Esophagus (tissue), 2 donors: ENCODE data around the gene GALNTL6. TPM values are rescaled to one million over a fixed set of nuclear protein-coding genes. Genes with fewer than 3 reads are reported as not detected.

Experiments used
- H3K27ac ChIP-seq, 2 donors: one replicate each; pipeline ENCODE4 v1.5.1; 2013; ENCODE audit warnings: low read depth in 2 of 2, mild to moderate bottlenecking in 2 of 2, inconsistent platforms in 1 of 2, low read length in 1 of 2, moderate library complexity in 1 of 2
- H3K27me3 ChIP-seq, 2 donors: one replicate each; pipeline ENCODE4 v1.6.1; 2013; ENCODE audit warnings: low read length in 2 of 2, control low read depth in 1 of 2, mild to moderate bottlenecking in 1 of 2; ENCODE audit not compliant: insufficient read depth in 2 of 2, control insufficient read depth in 1 of 2
- H3K36me3 ChIP-seq, 2 donors: one replicate each; pipeline ENCODE4 v1.6.1; 2013; ENCODE audit warnings: low read length in 1 of 2; ENCODE audit not compliant: control insufficient read depth in 2 of 2, insufficient read depth in 2 of 2
- H3K4me1 ChIP-seq, 2 donors: one replicate each; pipeline ENCODE4 v1.6.1; 2013; ENCODE audit warnings: low read length in 1 of 2; ENCODE audit not compliant: control insufficient read depth in 2 of 2, insufficient read depth in 2 of 2
- H3K4me3 ChIP-seq, 2 donors: one replicate each; pipeline ENCODE4 v1.5.1; 2013; ENCODE audit warnings: low read length in 2 of 2, mild to moderate bottlenecking in 2 of 2, low read depth in 1 of 2, moderate library complexity in 1 of 2
- H3K9me3 ChIP-seq, 2 donors: one replicate each; pipeline ENCODE4 v1.6.1; 2013; ENCODE audit warnings: mild to moderate bottlenecking in 2 of 2, low read depth in 1 of 2, low read length in 1 of 2, moderate library complexity in 1 of 2; ENCODE audit not compliant: control insufficient read depth in 2 of 2, insufficient read depth in 1 of 2
- WGBS, 2 donors: extraction: QIAGEN DNeasy Blood & Tissue Kit; methylation state at CpG; one replicate each; pipeline ENCODE4 v1.1.7; 2013; 5-methylcytosine and 5-hydroxymethylcytosine counted together
- polyA plus RNA-seq, 2 donors: library from polyadenylated mRNA; stranded (reverse); fragments of 200-250 nt; gene quantifications; one replicate each; pipeline ENCODE4 v1.2.3, GENCODE V29; 2013
- donor health status: healthy with polysubstance abuse.
- donor health status: Bipolar disorder and iron deficiency.

Gene GALNTL6
- polyA plus RNA-seq, 2 donors = not detected

- H3K9me3 ChIP-seq = peaks cover 2 to 5% of the 10 kb centered on the region in 2 donors
- peaks cover 0 to 5% of the 10 kb centered on the region in 2 donors for H3K4me1 ChIP-seq
- H3K4me3 ChIP-seq = peak overlapping the region in 1 of 2 donors; percentile 21
- no peaks in the 10 kb centered on the region for H3K36me3 ChIP-seq
- H3K27me3 ChIP-seq = peaks cover 0 to 3% of the 10 kb centered on the region in 2 donors
- no peak overlapping the region for H3K27ac ChIP-seq
- WGBS, 2 donors = 10% methylated on average over 43 of the region's 43 CpGs
Observed at GRCh38 chr4:171813526-171814250, 484 bp downstream of the GALNTL6 start.

GRCh38 chr4:171814545-171814944, 1.3 kb downstream of the GALNTL6 start:
- Histone ChIP-seq H3K36me3 (no peaks in the 10 kb centered on the region), H3K4me1 (peaks cover 0 to 5% of the 10 kb centered on the region in 2 donors), H3K9me3 (peaks cover 2 to 5% of the 10 kb centered on the region in 2 donors), H3K27ac (no peak overlapping the region), H3K27me3 (peaks cover 0 to 3% of the 10 kb centered on the region in 2 donors), H3K4me3 (no peak overlapping the region)
- 51 to 56% methylated on average over 11 of the region's 11 CpGs for WGBS, 2 donors

DNA sequence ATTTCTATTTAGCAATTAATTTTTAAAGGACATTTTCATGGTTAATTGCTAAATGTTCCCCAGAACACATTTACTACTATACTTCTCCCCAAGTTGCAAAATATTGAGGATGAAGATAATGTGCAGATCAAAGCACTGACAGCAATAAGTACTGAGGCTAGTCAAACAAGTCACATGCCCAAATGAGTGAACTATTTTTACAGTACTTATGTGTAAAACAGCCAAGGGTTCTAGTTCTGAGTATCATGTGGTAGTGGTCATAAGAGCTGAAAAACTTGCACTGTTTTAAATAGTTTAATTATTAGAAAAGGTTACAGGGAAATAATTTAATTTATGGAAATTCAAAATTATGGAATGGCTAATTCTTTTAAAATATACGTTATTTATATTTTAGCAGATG, 3.8 kb downstream of the GALNTL6 start:
- Histone ChIP-seq H3K9me3 (peaks cover 0 to 5% of the 10 kb centered on the region in 2 donors), H3K36me3 (no peaks in the 10 kb centered on the region), H3K4me1 (peaks cover 0 to 5% of the 10 kb centered on the region in 2 donors), H3K27ac (no peak overlapping the region), H3K27me3 (peaks cover 0 to 3% of the 10 kb centered on the region in 2 donors), H3K4me3 (no peak overlapping the region)
- 81 to 89% methylated on average over 1 of the region's 1 CpG for whole genome bisulfite sequencing, 2 donors

GRCh38 chr4:171834640-171835039, 21.4 kb downstream of the GALNTL6 start:
- Histone ChIP-seq H3K9me3 (no peaks in the 10 kb centered on the region), H3K27me3 (no peaks in the 10 kb centered on the region), H3K27ac (no peak overlapping the region), H3K4me1 (no peaks in the 10 kb centered on the region), H3K4me3 (no peak overlapping the region), H3K36me3 (no peaks in the 10 kb centered on the region)
- WGBS, 2 donors = 29 to 32% methylated on average over 3 of the region's 3 CpGs

DNA sequence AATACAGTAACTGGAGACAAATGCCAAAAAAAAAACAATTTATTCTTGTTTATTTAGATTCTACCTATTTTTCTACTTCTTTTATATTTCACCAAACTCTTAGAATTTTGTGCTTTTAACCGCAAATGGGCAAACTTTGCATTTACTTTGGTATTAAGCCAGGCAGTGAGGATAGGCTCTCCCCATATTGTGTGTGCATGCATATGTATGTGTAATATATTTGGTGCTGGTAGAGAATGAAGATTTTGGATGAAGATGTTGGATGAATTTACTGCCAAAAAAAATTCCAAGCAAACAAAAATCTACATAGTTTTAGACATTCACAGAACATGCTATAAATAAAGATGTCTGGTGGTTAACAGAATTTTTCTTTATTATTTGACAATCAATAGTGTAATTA, 30.3 kb downstream of the GALNTL6 start:
- Histone ChIP-seq H3K36me3 (no peaks in the 10 kb centered on the region), H3K4me1 (no peaks in the 10 kb centered on the region), H3K27ac (no peak overlapping the region), H3K9me3 (no peaks in the 10 kb centered on the region), H3K27me3 (no peaks in the 10 kb centered on the region), H3K4me3 (no peak overlapping the region)
- WGBS, 2 donors = 94 to 95% methylated on average over 1 of the region's 1 CpG

- Histone ChIP-seq H3K4me1 (no peaks in the 10 kb centered on the region), H3K36me3 (no peaks in the 10 kb centered on the region), H3K27me3 (no peaks in the 10 kb centered on the region), H3K27ac (no peak overlapping the region), H3K9me3 (no peaks in the 10 kb centered on the region), H3K4me3 (no peak overlapping the region)
- 20 to 32% methylated on average over 2 of the region's 2 CpGs for WGBS, 2 donors
Observed at GRCh38 chr4:171846232-171846631, 33.0 kb downstream of the GALNTL6 start.

DNA sequence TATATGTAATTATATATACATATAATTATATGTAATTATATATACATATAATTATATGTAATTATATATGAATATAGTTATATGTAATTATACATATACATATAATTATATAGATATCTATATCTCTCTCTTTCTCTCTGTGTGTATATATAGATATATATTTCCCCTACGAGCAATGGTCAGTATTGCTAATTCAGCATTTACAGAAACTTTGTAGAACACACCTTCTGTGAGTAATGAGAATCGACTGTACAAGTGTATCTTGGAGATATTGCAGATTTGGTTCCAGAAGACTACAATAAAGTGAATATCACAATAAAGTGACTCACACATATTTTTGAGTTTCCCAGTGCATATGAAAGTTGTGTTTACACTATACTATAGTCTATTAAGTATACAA, 33.7 kb downstream of the GALNTL6 start:
- WGBS, 2 donors = 78 to 80% methylated on average over 2 of the region's 2 CpGs
- Histone ChIP-seq H3K4me3 (no peak overlapping the region), H3K27ac (no peak overlapping the region), H3K36me3 (no peaks in the 10 kb centered on the region), H3K4me1 (no peaks in the 10 kb centered on the region), H3K27me3 (no peaks in the 10 kb centered on the region), H3K9me3 (no peaks in the 10 kb centered on the region)

DNA sequence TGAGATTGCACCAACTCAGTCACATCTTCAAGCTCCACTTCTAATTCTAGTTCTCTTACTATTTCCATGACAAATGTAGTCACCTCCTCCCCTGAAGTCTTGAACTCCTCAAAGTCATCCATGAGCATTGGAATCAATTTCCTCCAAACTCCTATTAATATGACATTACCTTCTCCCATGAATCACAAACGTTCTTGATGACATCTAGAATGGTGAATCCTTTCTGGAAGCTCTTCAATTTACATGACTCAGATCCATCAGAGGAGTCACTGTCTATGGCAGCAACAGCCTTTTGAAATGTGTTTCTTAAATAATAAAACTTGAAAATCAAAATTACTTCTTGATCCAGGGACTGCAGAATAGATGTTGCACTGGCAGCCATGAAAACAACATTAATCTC, 34.5 kb downstream of the GALNTL6 start:
- Histone ChIP-seq H3K27ac (no peak overlapping the region), H3K4me1 (no peaks in the 10 kb centered on the region), H3K9me3 (no peaks in the 10 kb centered on the region), H3K27me3 (no peaks in the 10 kb centered on the region), H3K36me3 (no peaks in the 10 kb centered on the region), H3K4me3 (no peak overlapping the region)
- WGBS, 2 donors = 61 to 65% methylated on average over 1 of the region's 1 CpG

DNA sequence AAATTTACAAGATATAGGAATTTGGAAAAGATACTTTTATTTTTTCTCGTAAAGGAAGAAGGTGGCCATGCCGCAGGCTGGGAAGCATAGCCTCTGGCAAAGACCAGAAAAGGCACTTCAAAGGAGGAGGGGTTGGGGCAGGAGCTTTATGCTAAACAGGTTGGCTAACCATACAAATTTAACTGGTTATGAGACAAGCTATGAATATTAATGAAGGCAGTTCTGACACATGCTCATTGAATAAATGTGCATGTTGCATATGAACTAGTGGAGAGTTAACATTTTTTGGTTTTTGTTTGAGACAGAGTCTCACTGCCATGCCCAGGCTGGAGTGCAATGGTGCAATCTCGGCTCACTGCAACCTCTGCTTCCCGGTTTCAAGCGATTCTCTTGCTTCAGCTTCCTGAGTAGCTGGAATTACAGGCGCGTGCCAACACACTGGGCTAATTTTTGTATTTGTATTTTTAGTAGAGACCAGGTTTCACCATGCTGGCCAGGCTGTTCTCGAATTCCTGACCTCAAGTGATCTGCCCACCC, 36.5 kb downstream of the GALNTL6 start:
- no peaks in the 10 kb centered on the region for H3K36me3 ChIP-seq
- H3K4me3 ChIP-seq = no peak overlapping the region
- 84 to 88% methylated on average over 8 of the region's 8 CpGs for WGBS, 2 donors
- no peak overlapping the region for H3K27ac ChIP-seq
- H3K27me3 ChIP-seq = no peaks in the 10 kb centered on the region
- H3K4me1 ChIP-seq = no peaks in the 10 kb centered on the region
- peaks cover 0 to 2% of the 10 kb centered on the region in 2 donors for H3K9me3 ChIP-seq

DNA sequence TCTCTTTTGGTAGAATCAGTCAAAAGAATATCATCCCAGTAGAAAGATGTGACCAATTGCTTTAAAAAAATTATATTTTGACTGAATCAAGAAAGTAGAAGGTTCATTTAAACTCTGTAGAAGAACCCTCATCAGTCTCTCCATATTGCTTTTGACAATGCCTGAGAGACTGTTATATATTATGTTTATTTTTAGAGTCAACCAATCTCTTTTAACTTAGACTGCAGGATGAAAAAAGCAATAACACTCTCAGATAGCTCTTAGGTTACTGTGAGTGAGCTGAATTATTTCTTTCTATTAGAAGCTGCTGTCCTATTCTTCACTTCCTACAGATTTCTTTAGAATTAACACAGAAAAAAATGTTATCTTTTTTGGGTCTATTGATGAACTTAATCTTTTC, 38.1 kb downstream of the GALNTL6 start:
- Histone ChIP-seq H3K4me1 (no peaks in the 10 kb centered on the region), H3K4me3 (no peak overlapping the region), H3K27ac (no peak overlapping the region), H3K27me3 (no peaks in the 10 kb centered on the region), H3K36me3 (no peaks in the 10 kb centered on the region), H3K9me3 (peaks cover 0 to 2% of the 10 kb centered on the region in 2 donors)
